Loucy (cell line): ENCODE data around the gene IRF2.

Experiments
- H2AFZ ChIP-seq: fragments of 200-600 bp; sonication (generic); 2 replicates; pipeline ENCODE4 v1.6.0; 2016; ENCODE audit warnings: antibody characterized with exemption, mild to moderate bottlenecking, low read length, moderate library complexity
- H3F3A ChIP-seq: fragments of 200-600 bp; 2 replicates; pipeline ENCODE4 v1.6.0; 2016; ENCODE audit warnings: antibody characterized with exemption, low read depth, mild to moderate bottlenecking
- H3K27me3 ChIP-seq: fragments of 200-600 bp; sonication (generic); 2 replicates; pipeline ENCODE4 v1.6.1; 2014; ENCODE audit warnings: low read length, mild to moderate bottlenecking; ENCODE audit not compliant: insufficient read depth, poor library complexity, severe bottlenecking
- H3K36me3 ChIP-seq: fragments of 200-600 bp; sonication (generic); 2 replicates; pipeline ENCODE4 v1.6.1; 2016; ENCODE audit warnings: low read length; ENCODE audit not compliant: insufficient read depth
- H3K4me1 ChIP-seq: fragments of 200-600 bp; sonication (generic); 2 replicates; pipeline ENCODE4 v1.5.1; 2014; ENCODE audit warnings: low read length, mild to moderate bottlenecking; ENCODE audit not compliant: insufficient read depth, poor library complexity, severe bottlenecking
- H3K4me2 ChIP-seq: fragments of 200-600 bp; sonication (generic); 2 replicates; pipeline ENCODE4 v1.6.0; 2014; ENCODE audit warnings: antibody characterized with exemption, low read length, low read depth, mild to moderate bottlenecking; ENCODE audit not compliant: poor library complexity, severe bottlenecking
- H3K4me3 ChIP-seq: fragments of 200-600 bp; sonication (generic); 2 replicates; pipeline ENCODE4 v1.5.1; 2014; ENCODE audit warnings: low read length, mild to moderate bottlenecking, mixed read lengths; ENCODE audit not compliant: poor library complexity, severe bottlenecking
- H3K79me2 ChIP-seq: fragments of 200-600 bp; sonication (generic); 2 replicates; pipeline ENCODE4 v1.6.1; 2014; ENCODE audit warnings: low read length; ENCODE audit not compliant: insufficient read depth
- H3K9ac ChIP-seq: fragments of 200-600 bp; sonication (generic); 2 replicates; pipeline ENCODE4 v1.6.0; 2014; ENCODE audit warnings: mild to moderate bottlenecking, low read depth, low read length, moderate library complexity; ENCODE audit not compliant: poor library complexity, severe bottlenecking
- H3K9me2 ChIP-seq: fragments of 200-600 bp; sonication (generic); replicated peaks from 2 replicates; pipeline ENCODE4 v1.6.1; 2016; ENCODE audit warnings: low read depth, low read length, mixed read lengths
- H3K9me3 ChIP-seq: fragments of 200-600 bp; sonication (generic); 2 replicates; pipeline ENCODE4 v1.6.1; 2014; ENCODE audit warnings: mild to moderate bottlenecking, antibody characterized with exemption, low read length, low read depth; ENCODE audit not compliant: insufficient read depth
- H4K20me1 ChIP-seq: fragments of 200-600 bp; sonication (generic); 2 replicates; pipeline ENCODE4 v1.6.0; 2014; ENCODE audit warnings: antibody characterized with exemption, low read length, mild to moderate bottlenecking; ENCODE audit not compliant: insufficient read depth, poor library complexity, severe bottlenecking
- EZH2phosphoT487 ChIP-seq: fragments of 200-600 bp; IDR thresholded peaks from 2 replicates; pipeline ENCODE4 v1.6.1; 2018; ENCODE audit warnings: antibody characterized with exemption, mild to moderate bottlenecking, moderate library complexity, borderline replicate concordance
- TF ChIP-seq, protein P1 (sequence below): fragments of 200-600 bp; sonication (generic); conservative IDR thresholded peaks from 2 replicates; pipeline ENCODE4 v1.5.1; 2014; ENCODE audit warnings: mild to moderate bottlenecking, antibody characterized with exemption, low read length

Gene IRF2

DNA sequence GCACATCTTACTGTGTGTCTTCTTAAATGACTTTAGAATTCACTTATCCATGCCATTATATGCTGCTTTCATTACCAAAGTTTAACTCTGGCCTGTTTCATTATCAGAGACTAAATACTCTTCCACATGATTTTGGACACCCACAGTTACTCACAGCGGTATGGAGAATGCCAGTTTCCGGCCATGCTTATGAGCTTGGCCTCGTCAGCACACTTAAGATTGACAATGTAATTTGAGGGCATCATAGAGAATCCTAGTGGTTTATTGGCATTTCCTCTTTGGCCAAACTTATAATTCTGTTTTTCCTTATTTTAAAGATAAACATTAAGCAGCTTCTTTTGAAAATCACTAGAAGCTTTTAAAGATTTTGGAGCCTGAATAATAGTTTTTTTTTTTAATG, 104.5 kb downstream of the IRF2 start:
- H2AFZ ChIP-seq: peak overlapping the region; percentile 69; the same call in 1 of the 2 replicates
- H3K9me2 ChIP-seq: no peaks in the 10 kb centered on the region
- no peak for TF ChIP-seq EZH2phosphoT487
- TF ChIP-seq, protein P1, sequence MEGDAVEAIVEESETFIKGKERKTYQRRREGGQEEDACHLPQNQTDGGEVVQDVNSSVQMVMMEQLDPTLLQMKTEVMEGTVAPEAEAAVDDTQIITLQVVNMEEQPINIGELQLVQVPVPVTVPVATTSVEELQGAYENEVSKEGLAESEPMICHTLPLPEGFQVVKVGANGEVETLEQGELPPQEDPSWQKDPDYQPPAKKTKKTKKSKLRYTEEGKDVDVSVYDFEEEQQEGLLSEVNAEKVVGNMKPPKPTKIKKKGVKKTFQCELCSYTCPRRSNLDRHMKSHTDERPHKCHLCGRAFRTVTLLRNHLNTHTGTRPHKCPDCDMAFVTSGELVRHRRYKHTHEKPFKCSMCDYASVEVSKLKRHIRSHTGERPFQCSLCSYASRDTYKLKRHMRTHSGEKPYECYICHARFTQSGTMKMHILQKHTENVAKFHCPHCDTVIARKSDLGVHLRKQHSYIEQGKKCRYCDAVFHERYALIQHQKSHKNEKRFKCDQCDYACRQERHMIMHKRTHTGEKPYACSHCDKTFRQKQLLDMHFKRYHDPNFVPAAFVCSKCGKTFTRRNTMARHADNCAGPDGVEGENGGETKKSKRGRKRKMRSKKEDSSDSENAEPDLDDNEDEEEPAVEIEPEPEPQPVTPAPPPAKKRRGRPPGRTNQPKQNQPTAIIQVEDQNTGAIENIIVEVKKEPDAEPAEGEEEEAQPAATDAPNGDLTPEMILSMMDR: no peak
- H3K4me2 ChIP-seq: no peak overlapping the region
- H3K4me1 ChIP-seq: peaks cover 27% of the 10 kb centered on the region
- H3K36me3 ChIP-seq: no peaks in the 10 kb centered on the region
- H4K20me1 ChIP-seq: no peaks in the 10 kb centered on the region
- no peaks in the 10 kb centered on the region for H3K27me3 ChIP-seq
- H3K9ac ChIP-seq: no peak overlapping the region
- no peaks in the 10 kb centered on the region; the same call in 1 of the 2 replicates for H3F3A ChIP-seq
- no peak overlapping the region for H3K4me3 ChIP-seq
- no peaks in the 10 kb centered on the region for H3K9me3 ChIP-seq
- no peaks in the 10 kb centered on the region for H3K79me2 ChIP-seq

GRCh38 chr4:184368731-184369130, 105.6 kb downstream of the IRF2 start:
- H3K4me3 ChIP-seq: no peak overlapping the region
- H3K9me2 ChIP-seq: no peaks in the 10 kb centered on the region

DNA sequence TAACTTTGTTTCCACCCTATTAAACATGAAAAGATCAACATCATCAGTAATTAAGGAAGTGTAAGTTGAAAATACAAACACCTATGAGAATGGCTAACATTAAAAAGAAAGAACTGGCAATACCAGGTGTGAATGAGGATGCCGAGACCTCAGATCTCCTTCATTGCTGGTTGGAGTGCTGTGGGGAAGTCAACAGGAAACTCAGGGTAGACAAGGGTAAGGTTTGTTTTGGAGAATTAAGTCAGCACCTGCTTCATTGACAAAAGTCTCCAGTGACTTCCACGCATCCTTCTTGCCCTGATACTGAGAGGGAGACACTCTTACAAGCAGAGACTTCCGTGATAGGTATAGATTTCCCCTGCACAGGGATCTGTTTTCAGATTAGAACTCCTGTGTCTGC, 106.1 kb downstream of the IRF2 start:
- no peak overlapping the region for H2AFZ ChIP-seq
- no peak overlapping the region for H3K4me3 ChIP-seq
- H3K27me3 ChIP-seq: no peaks in the 10 kb centered on the region
- no peak overlapping the region for H3K9ac ChIP-seq
- H3F3A ChIP-seq: no peaks in the 10 kb centered on the region
- TF ChIP-seq, protein P1: no peak
- no peak for TF ChIP-seq EZH2phosphoT487
- H3K36me3 ChIP-seq: no peaks in the 10 kb centered on the region
- peaks cover 30% of the 10 kb centered on the region for H3K4me1 ChIP-seq
- H3K9me3 ChIP-seq: no peaks in the 10 kb centered on the region
- H3K9me2 ChIP-seq: no peaks in the 10 kb centered on the region
- no peaks in the 10 kb centered on the region for H4K20me1 ChIP-seq
- H3K79me2 ChIP-seq: no peaks in the 10 kb centered on the region
- H3K4me2 ChIP-seq: no peak overlapping the region

More at GRCh38 chr4:184368731-184369130, 105.6 kb downstream of the IRF2 start:
- Histone ChIP-seq H3K4me1 (peaks cover 30% of the 10 kb centered on the region), H3K36me3 (no peaks in the 10 kb centered on the region), H3K27me3 (no peaks in the 10 kb centered on the region), H3K9me3 (no peaks in the 10 kb centered on the region), H3K79me2 (no peaks in the 10 kb centered on the region), H3K4me2 (no peak overlapping the region), H2AFZ (no peak overlapping the region), H4K20me1 (no peaks in the 10 kb centered on the region), H3F3A (no peaks in the 10 kb centered on the region; the same call in 1 of the 2 replicates), H3K9ac (no peak overlapping the region)
- no peak for TF ChIP-seq EZH2phosphoT487
- TF ChIP-seq, protein P1: no peak
